HEK293T (cell line): ENCODE results near the gene C20orf202.

Experiments
- CTCF ChIA-PET: fragments of 350-600 bp; formaldehyde crosslinking; extraction: SDS; loops from one replicate; lab custom pipeline; 2021; ENCODE audit warnings: antibody characterized with exemption, inconsistent platforms; lab: Yijun Ruan, JAX
- POLR2A ChIA-PET: fragments of 350-600 bp; formaldehyde crosslinking; extraction: SDS; loops from one replicate; lab custom pipeline; 2020; ENCODE audit warnings: antibody characterized with exemption, inconsistent platforms; lab: Yijun Ruan, JAX
- DNase-seq: peaks from one replicate; pipeline ENCODE4 v3.0.0; 2012; ENCODE audit warnings: mixed read lengths; ENCODE audit errors: extremely low spot score
- ARNT ChIP-seq: fragments of 450-650 bp; IDR thresholded peaks from 2 replicates; pipeline ENCODE4 v1.6.1; 2017; ENCODE audit warnings: mild to moderate bottlenecking
- BHLHE40 ChIP-seq: fragments of 450-650 bp; IDR thresholded peaks from 2 replicates; pipeline ENCODE4 v1.6.1; 2016; ENCODE audit warnings: mild to moderate bottlenecking, moderate library complexity, borderline replicate concordance
- CTBP1 ChIP-seq: fragments of 450-650 bp; IDR thresholded peaks from 2 replicates; pipeline ENCODE4 v1.6.1; 2016; ENCODE audit warnings: borderline replicate concordance
- ELF4 ChIP-seq: fragments of 450-650 bp; IDR thresholded peaks from 2 replicates; pipeline ENCODE4 v1.6.1; 2017; ENCODE audit warnings: antibody characterized with exemption
- FOXA1 ChIP-seq: fragments of 450-650 bp; IDR thresholded peaks from 2 replicates; pipeline ENCODE4 v1.6.1; 2016; ENCODE audit warnings: mild to moderate bottlenecking
- FOXK2 ChIP-seq: fragments of 450-650 bp; IDR thresholded peaks from 2 replicates; pipeline ENCODE4 v1.6.1; 2016; ENCODE audit warnings: mild to moderate bottlenecking
- FOXM1 ChIP-seq: fragments of 450-650 bp; IDR thresholded peaks from 2 replicates; pipeline ENCODE4 v1.6.1; 2017; ENCODE audit warnings: mild to moderate bottlenecking, borderline replicate concordance
- HDGF ChIP-seq: fragments of 450-650 bp; IDR thresholded peaks from 2 replicates; pipeline ENCODE4 v1.6.1; 2017; ENCODE audit warnings: antibody characterized with exemption, borderline replicate concordance
- L3MBTL2 ChIP-seq: fragments of 450-650 bp; conservative IDR thresholded peaks from 2 replicates; pipeline ENCODE4 v1.6.1; 2016; ENCODE audit warnings: mild to moderate bottlenecking
- LEF1 ChIP-seq: fragments of 450-650 bp; IDR thresholded peaks from 2 replicates; pipeline ENCODE4 v1.6.1; 2017; ENCODE audit warnings: mild to moderate bottlenecking, borderline replicate concordance
- NFRKB ChIP-seq: fragments of 450-650 bp; IDR thresholded peaks from 2 replicates; pipeline ENCODE4 v1.6.1; 2016; ENCODE audit warnings: mild to moderate bottlenecking, moderate library complexity
- PKNOX1 ChIP-seq: fragments of 450-650 bp; IDR thresholded peaks from 2 replicates; pipeline ENCODE4 v1.6.1; 2016
- SP1 ChIP-seq: fragments of 450-650 bp; IDR thresholded peaks from 2 replicates; pipeline ENCODE4 v1.6.1; 2017
- SUZ12 ChIP-seq: fragments of 450-650 bp; IDR thresholded peaks from 2 replicates; pipeline ENCODE4 v1.6.1; 2016; ENCODE audit warnings: mild to moderate bottlenecking
- TARDBP ChIP-seq: fragments of 450-650 bp; IDR thresholded peaks from 2 replicates; pipeline ENCODE4 v1.6.1; 2016
- ZNF384 ChIP-seq: fragments of 450-650 bp; IDR thresholded peaks from 2 replicates; pipeline ENCODE4 v1.6.1; 2016

The C20orf202 gene

DNA sequence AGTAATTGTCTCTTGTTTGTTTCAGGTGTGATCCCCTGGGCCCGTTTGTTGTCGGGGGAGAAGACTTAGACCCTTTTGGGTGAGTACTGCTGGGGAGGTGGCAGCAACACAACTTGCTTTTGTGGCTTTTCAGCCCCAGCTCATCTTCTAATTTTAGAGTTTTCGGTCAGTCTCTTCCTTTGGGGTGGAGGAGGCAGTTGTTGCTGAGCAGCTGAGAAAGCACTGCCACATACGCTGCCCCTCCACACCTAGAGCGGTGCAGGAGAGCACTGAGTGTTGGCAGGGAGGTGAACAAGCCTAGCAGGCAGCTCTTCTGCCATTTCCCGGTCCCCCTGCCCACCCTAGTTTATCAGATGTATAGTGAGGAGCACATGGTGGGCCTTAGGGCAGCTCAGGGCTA, 40.1 kb upstream of the C20orf202 start:
- POLR2A ChIA-PET, result no interaction called here
- DNase-seq, result no peak
- CTCF ChIA-PET, result no interaction called here
- TF ChIP-seq FOXM1 (no peak), ELF4 (no peak), FOXA1 (no peak), TARDBP (no peak), BHLHE40 (no peak), SUZ12 (no peak), HDGF (no peak), SP1 (no peak), PKNOX1 (no peak), CTBP1 (no peak)

DNA sequence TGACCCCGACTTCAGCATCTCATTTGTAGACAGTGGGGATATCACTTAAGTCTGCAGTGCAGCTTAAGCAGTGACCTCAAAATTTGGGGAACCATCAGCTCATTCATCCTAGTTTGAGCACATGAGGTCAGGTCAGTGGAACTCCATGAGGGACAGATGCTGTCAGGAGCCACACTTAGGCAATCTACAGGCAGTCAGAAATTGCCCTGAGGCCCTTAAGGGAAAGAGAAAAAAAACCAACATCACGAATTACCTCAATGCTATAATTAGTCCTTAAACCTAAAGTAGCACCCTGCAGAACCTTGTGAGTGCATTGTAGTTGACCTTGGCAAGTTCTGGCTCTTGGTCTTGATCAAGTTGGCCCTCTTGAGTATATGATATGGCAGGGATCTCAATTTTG, 39.6 kb upstream of the C20orf202 start:
- ChIA-PET CTCF (no interaction called here), POLR2A (no interaction called here)
- TF ChIP-seq CTBP1, result no peak
- no peak for TF ChIP-seq ZNF384

GRCh38 chr20:1164871-1165270, 38.4 kb upstream of the C20orf202 start:
- ChIA-PET POLR2A (no interaction called here), CTCF (no interaction called here)
- TF ChIP-seq CTBP1 (no peak), BHLHE40 (no peak), ELF4 (no peak), SUZ12 (no peak)
- no peak for DNase-seq

More for the DNA sequence above, 39.6 kb upstream of the C20orf202 start:
- no peak for DNase-seq

- ChIA-PET POLR2A (no interaction called here), CTCF (no interaction called here)
- DNase-seq, result no peak
- TF ChIP-seq ZNF384, result no peak
- TF ChIP-seq FOXA1, result no peak
- TF ChIP-seq CTBP1, result no peak
- no peak for TF ChIP-seq SUZ12
- TF ChIP-seq BHLHE40, result no peak
- TF ChIP-seq SP1, result no peak
- TF ChIP-seq NFRKB, result no peak
- TF ChIP-seq LEF1, result no peak
- TF ChIP-seq L3MBTL2, result no peak
- TF ChIP-seq TARDBP, result no peak
- no peak for TF ChIP-seq FOXK2
- no peak for TF ChIP-seq PKNOX1
- no peak for TF ChIP-seq ARNT
These were observed 37.7 kb upstream of the C20orf202 start for GRCh38 chr20:1165521-1165920.

DNA sequence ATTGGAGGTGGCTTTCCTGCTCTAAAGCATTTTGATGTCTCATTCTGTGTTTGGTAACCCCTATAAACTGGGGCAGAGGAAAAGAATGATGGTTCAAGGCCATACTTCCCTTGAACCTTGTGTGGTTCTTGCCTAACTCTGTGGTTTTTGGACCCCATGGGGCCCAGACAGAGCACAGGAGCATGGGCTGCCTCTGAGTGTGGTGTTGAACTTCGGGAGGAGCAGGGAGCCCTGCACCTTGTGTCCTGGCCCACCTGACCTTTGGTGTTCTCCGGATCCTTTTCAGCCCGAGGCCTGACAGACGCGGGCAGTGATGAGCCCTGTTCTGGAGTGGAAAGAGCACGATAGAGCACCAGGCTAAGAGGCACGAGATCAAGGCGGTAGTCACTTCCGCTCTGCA, 37.3 kb upstream of the C20orf202 start:
- DNase-seq, result no peak
- CTCF ChIA-PET, result no interaction called here
- POLR2A ChIA-PET, result no interaction called here
- TF ChIP-seq NFRKB (no peak), HDGF (no peak), FOXM1 (no peak), ARNT (no peak), TARDBP (no peak), L3MBTL2 (no peak)

- CTCF ChIA-PET, result no interaction called here
- TF ChIP-seq NFRKB (no peak), CTBP1 (no peak), BHLHE40 (no peak)
- POLR2A ChIA-PET, result no interaction called here
- DNase-seq, result no peak
These were observed 36.1 kb upstream of the C20orf202 start for GRCh38 chr20:1166948-1167720.

- ChIA-PET CTCF (no interaction called here), POLR2A (no interaction called here)
- TF ChIP-seq L3MBTL2 (no peak), FOXM1 (no peak), FOXA1 (no peak), BHLHE40 (no peak), ZNF384 (no peak), SUZ12 (no peak), CTBP1 (no peak), PKNOX1 (no peak), NFRKB (no peak), FOXK2 (no peak), TARDBP (no peak), HDGF (no peak), LEF1 (no peak), ARNT (no peak)
- no peak for DNase-seq
These were observed 34.0 kb upstream of the C20orf202 start for GRCh38 chr20:1169224-1169623.
